GM08714 (cell line): ENCODE results near the gene BTD.

Experiments used
- H3K4me3 ChIP-seq: fragments of 200-500 bp; sonication (Bioruptor generic); 2 replicates; pipeline ENCODE4 v1.5.1; 2014; ENCODE audit warnings: mild to moderate bottlenecking, low read length, inconsistent platforms
- ZNF274 ChIP-seq: IDR thresholded peaks from 2 replicates; pipeline ENCODE4 v1.6.1; 2012; ENCODE audit warnings: mild to moderate bottlenecking, low read depth, low read length

BTD gene

DNA sequence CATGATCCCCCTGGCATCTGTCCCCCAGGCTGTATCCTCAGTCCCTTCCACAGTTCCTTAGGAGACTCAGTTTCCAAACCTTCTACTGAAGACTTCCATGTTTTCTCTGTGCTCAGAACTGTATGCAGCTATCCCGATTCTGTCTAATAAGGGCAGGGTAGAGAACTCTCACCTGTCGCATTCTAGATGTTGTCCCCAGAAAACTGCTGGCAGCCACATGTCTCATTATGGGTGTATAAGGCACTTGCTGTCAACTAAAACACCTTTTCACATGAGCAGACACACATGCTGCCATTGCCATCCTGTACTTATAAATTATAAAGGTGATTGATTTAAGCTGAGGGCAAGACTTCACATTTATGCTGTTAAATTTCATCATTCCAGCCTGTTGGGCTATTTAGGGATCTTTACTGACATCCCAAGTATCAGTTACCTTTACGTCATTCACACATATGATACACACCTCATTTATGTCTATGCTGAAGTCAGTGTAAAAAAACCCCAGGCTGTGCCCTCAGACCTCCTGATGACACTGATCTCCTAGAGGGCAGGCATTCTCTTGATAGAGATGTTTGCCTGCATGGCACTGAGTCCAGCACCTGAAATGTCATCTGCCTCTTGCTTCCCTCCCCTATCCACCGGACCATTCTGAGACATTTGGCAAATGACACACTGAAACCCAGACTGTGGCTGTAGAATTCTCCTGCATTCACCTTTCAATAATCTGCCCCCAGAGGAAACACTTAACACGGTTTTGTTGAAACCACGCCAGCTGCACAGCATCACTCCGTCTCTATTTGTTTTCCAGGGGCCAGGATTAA lies 35.8 kb downstream of the BTD start:
- H3K4me3 ChIP-seq, result no peak overlapping the region
- TF ChIP-seq ZNF274, result no peak

DNA sequence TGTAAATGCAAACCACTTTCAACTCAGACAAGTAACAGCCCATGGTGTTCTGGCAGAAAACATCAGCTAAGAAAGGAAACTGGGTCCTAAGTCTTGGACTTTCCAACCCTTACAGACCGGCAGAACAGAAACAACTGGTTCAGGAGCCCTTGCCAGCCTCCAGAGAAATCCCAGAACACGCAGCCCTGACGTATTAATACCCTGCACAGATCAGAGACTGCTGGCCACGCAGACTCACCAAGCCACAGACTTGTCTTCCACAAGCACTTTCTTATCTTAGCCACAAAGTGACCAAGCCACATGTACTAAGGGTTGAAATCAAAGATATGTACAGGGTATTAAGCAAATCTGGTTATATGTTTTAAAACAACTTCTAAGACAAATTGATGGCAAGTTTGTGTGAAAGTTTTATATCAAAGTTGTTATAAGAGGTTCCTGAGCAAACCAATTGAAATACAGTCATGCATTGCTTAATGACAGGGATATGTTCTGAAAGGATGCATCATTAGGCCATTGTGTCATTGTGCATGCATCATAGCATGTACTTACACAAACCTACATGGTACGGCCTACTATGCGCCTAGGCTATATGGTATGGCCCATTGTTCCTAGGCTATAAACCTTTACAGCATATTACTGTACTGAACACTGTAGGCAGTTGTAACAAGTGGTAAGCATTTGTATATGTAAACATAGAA lies 36.8 kb downstream of the BTD start:
- H3K4me3 ChIP-seq, result no peak overlapping the region
- TF ChIP-seq ZNF274, result no peak

DNA sequence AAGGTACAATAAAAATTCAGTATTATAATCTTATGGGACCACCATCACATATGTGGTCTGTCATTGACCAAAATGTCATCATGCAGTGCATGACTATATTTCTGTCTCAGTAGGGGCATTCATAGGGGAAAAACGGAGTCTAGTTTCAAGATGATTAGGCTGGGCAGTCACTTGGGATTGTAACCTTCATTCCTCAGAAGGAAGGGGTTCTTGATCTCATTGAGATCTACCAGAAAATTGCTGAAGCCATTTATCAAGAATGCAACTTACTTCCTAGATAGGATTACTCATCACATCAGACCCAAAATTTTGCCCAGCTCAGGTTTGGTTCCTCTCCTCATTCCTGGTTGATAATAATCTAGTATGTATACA lies 37.3 kb downstream of the BTD start:
- no peak overlapping the region for H3K4me3 ChIP-seq
- TF ChIP-seq ZNF274, result no peak

DNA sequence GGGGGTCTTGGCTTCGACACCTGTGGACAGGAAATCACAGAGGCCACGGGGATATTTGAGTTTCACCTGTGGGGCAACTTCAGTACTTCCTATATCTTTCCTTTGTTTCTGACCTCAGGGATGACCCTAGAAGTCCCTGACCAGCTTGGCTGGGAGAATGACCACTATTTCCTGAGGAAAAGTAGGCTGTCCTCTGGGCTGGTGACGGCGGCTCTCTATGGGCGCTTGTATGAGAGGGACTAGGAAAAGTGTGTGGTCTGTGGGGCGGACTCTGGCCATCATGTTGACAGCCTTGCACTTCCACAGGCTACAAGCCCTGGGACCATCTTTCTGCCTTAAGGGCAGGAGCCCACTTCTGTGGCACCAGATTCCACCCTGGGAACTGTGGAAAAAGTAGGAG lies 43.7 kb downstream of the BTD start:
- no peak for TF ChIP-seq ZNF274
- H3K4me3 ChIP-seq, result no peak overlapping the region

DNA sequence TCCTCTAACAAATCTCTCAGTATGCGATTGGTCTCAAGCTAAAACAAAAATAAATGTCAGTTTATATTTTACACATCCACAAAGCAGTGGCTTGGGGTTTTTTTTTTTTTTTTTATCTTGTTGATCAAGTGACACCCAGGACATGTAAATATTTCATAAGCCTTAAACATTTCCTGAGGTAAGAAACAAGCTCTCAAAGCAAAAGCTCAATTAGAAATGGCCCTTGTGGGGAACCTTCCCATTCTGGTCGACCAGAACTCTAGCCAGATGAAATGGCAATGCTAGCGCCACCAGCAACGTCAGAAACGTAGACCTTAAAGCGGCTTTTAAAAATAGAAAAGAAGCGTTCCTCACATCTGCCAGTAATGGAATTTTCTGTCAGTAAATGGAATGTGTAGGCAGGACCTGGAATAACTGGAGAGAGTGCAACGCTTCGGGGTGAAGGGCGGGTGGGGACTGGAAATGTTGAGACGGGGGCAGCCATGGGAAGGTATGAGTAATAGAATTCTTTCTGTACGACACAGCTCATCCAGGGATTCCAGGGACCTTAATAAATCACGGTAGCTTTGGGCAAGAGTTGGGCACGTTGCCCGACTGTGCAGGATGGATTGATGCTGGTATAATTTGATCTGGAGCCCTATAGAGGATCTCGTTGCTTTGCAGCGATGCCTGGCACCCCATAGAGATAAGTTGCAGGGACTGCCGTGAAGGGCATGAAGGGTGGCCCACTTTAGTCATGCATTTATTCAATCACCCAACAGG lies 44.4 kb downstream of the BTD start:
- no peak overlapping the region for H3K4me3 ChIP-seq
- TF ChIP-seq ZNF274, result no peak

DNA sequence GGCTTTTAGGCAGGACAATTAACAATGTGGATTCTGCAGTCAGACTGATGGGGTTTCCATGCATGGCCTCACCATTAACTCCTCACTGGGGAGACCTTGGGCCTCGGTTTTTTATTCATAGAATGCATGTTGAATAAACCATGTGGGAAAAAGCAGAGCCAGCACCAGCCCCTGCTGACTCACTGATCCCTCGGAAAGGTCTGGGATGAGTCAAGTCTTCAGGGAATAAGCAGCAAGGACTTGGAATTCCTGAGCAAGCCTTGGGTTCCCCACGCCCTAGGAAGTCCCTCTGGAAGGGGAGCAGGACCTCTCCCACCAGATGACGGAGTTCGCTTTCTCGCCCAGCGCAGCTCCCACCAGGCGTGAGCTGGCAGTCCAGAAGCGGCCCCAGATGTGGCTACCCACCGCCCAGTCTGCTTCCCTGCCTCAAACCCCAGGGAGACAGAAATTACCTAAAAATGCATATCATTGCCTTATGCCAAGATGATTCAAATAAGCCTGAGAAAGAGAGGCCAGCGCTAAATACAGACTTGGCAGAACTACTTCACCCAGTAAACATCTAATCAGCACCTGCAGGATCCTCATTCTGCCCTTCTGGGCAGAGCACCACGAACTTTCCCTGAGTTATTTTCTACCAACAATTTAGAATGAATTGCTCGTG lies 45.4 kb downstream of the BTD start:
- TF ChIP-seq ZNF274, result no peak
- H3K4me3 ChIP-seq, result no peak overlapping the region

DNA sequence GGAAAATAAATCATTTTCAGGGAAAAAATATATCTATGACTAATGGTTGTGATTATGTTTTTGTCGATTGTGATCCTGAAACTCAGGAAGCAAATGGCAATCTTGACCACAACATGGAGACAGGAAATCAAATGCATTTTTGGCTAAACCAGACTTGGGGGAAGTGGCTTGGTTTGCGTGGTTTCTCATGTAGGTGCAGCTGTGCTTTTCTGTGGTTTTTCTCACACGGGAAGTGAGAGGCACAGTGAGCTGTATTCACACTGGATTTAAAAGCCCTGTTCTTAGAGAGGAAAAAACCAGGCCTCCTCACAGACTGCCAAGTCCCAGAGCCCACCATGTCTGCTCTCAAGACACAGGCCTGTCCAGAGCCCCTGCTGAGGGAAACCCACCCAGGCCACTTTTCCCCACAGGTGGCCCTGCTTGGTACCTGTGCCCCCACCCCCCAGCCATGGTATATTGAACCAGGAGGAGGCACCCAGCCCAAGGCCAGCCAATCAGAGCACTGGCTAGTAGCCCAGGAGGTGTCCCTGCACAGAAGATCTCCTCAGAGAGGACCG lies 46.1 kb downstream of the BTD start:
- H3K4me3 ChIP-seq, result peak overlapping the region; percentile 24; the same call in 1 of the 2 replicates

DNA sequence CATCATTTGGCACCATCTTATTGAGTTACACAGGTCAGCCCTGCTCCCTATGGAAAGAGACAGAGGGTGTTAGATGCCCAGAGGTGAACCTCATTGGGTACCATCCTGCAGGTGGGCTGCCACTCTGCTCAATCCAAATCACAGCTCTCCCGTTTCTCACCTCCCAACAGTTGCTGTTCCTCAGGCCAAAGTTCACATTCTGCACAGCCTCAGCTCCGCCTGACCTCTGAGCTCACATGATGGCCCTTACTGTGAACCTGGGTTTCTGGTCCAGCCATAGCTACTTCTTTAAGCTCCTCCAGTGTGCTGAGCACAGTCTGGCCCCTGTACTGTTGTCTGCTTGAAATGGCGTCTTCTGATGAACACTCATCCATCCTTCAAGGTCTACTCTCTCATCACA lies 47.8 kb downstream of the BTD start:
- H3K4me3 ChIP-seq, result no peak overlapping the region
- no peak for TF ChIP-seq ZNF274

More for the DNA sequence above, 46.1 kb downstream of the BTD start:
- no peak for TF ChIP-seq ZNF274

DNA sequence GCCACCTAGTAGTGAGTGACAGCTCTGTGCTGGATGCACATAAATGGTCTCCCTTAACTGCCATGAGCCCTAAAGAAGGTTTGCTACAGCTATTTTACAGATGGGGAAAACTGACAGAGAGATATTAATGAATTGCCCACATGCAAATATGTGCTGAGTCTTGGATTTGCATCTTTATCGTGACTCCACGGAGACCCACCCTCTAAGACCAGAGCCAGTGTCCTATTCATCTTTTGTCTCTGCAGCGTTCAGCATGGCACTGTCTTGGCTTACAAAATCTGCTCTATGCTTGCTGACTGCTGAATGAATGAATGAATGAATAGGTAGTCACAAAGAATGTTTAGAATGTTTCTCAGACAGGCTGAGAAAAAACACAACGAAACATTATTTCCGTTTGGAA lies 48.3 kb downstream of the BTD start:
- no peak overlapping the region for H3K4me3 ChIP-seq
- no peak for TF ChIP-seq ZNF274

DNA sequence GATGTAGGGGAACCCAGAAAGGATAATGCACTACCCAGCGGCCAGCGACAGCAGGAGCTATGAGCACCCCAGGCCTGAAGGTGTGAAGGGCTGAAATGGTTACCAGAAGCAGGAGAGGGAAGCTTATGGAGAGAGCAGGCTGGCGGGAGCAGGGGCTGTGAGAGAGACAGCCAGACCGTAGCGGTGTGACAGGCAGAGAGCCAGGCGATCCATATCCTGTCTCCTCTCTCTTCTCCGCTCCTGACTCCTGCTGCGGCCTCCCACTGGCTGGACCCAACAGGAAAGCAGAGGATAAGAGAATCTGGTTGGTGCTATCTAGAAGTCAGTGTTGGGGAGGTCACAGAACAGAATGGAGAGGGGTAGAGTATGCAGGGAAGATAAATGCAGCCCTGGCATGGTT lies 49.9 kb downstream of the BTD start:
- H3K4me3 ChIP-seq, result no peak overlapping the region

DNA sequence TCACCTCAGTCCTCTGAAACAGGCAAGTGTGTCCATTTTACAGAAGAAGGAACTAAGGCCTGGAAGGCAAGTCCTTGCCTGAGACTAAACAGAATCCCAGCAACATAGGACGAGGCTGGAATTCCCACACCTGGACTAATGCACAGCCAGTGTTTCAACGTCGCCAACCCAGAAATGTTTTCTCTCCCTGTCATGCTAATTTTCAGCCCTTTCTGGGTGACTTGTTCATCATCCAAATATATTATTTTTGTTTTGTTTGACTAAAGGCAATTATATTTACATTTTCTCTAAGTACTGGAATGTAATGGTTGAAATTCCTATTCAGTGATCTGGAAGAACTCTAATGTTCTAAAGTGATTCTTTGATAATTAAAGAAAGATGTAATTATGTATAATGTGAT lies 51.8 kb downstream of the BTD start:
- no peak for TF ChIP-seq ZNF274
- no peak overlapping the region for H3K4me3 ChIP-seq

More for the DNA sequence above, 49.9 kb downstream of the BTD start:
- no peak for TF ChIP-seq ZNF274

DNA sequence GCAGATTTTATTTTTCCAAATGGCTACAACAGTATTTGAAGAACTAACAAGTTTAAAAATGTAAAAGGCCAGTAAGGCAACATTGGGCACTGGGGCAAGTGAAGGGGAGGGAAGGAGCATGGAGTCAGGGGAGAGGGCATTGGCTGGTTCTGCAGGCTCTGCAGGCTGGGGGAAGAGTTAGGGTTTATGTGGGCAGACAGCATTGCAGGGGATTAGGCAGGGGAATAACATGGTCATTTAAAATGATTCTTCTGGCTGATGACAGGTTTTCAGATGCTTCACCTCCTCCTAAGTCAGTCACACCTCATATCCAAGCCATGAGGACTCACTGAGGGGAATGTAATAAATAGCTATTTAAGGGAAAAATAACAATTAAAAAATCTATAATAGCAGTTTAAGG lies 52.6 kb downstream of the BTD start:
- TF ChIP-seq ZNF274, result no peak
- no peak overlapping the region for H3K4me3 ChIP-seq

DNA sequence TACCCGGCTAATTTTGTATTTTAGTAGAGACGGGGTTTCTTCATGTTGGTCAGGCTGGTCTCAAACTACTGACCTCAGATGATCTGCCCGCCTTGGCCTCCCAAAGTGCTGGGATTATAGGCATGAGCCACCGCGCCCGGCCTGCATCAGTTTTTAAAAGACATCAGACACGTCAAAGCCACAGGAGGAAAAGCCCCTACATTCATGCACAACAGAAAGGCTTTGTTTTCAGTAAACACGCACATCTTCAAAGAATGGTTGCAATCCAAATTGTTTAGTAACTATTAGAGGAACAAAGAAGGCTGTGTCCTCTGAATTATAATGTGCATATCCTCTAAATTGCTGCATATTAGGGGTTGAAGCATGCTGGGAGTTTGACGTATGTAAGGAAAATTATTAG lies 53.3 kb downstream of the BTD start:
- no peak overlapping the region for H3K4me3 ChIP-seq
- no peak for TF ChIP-seq ZNF274

DNA sequence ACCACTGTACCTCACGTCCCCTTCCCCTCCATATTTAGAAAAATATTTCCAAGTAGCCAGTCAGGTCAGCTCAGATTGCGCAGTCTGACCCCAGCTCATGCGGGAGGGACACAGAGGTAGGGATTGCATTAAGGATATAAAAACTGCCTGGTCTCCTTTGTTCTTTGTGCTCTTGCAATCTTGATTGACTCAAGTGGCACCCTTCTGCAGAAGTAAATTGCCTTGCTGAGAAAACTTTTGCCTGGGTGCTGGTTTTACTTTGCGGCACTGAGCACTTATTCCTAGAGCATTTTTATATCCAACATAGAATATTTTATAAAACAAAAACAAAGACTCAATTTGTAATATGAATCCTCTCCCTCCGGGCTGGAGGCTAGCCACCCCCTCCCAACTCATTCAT lies 54.8 kb downstream of the BTD start:
- no peak overlapping the region for H3K4me3 ChIP-seq
- TF ChIP-seq ZNF274, result no peak
